Neural crest cell (in vitro differentiated cells): ENCODE results near the gene ZNF688. TPM values are rescaled to one million over a fixed set of nuclear protein-coding genes. Genes with fewer than 3 reads are reported as not detected.

Source experiments
- DNase-seq: peaks from one replicate; pipeline ENCODE4 v3.0.0; 2021; ENCODE audit warnings: low read depth, mixed read lengths, low spot score
- H3K27ac Mint-ChIP-seq: one replicate; pipeline ENCODE4 v1.8.0; 2021; ENCODE audit warnings: mild to moderate bottlenecking, mixed read lengths; ENCODE audit not compliant: unreplicated experiment
- H3K27me3 Mint-ChIP-seq: 2 replicates; pipeline ENCODE4 v1.8.0; 2021; ENCODE audit warnings: low read depth, mild to moderate bottlenecking, mixed read lengths
- H3K36me3 Mint-ChIP-seq: 2 replicates; pipeline ENCODE4 v1.8.0; 2021; ENCODE audit warnings: low read depth, mild to moderate bottlenecking, mixed read lengths
- H3K4me1 Mint-ChIP-seq: 2 replicates; pipeline ENCODE4 v1.8.0; 2021; ENCODE audit warnings: mixed read lengths
- H3K4me3 Mint-ChIP-seq: one replicate; pipeline ENCODE4 v1.8.0; 2021; ENCODE audit warnings: mild to moderate bottlenecking, mixed read lengths
- H3K9me3 Mint-ChIP-seq: 2 replicates; pipeline ENCODE4 v1.8.0; 2021; ENCODE audit warnings: mixed read lengths
- CTCF ChIP-seq: fragments of 200-600 bp; sonication (generic); conservative IDR thresholded peaks from 2 replicates; pipeline ENCODE4 v1.5.0; 2021; ENCODE audit warnings: antibody characterized with exemption, mild to moderate bottlenecking
- total RNA-seq: library from RNA; stranded (reverse); gene quantifications from 2 replicates; pipeline ENCODE4 v1.2.1, GENCODE V29; 2021

The ZNF688 gene
- total RNA-seq, 1 donor from 2014 or later = 13.4 TPM

- peaks cover 10% of the 10 kb centered on the region for H3K36me3 Mint-ChIP-seq
- peak; percentile 21 for TF ChIP-seq CTCF
- H3K27ac Mint-ChIP-seq = peak within 1 kb of the TSS; percentile 97
- H3K4me3 Mint-ChIP-seq = peak within 1 kb of the TSS; percentile 97
- no peaks in the 10 kb centered on the region for H3K27me3 Mint-ChIP-seq
- peaks cover 2% of the 10 kb centered on the region for H3K9me3 Mint-ChIP-seq
- peaks cover 12% of the 10 kb centered on the region for H3K4me1 Mint-ChIP-seq
- DNase-seq = peak; percentile 96
Measured at GRCh38 chr16:30609926-30610839, 38.7 kb upstream of the ZNF688 start, which contains the start of gene ZNF689. Gene ZNF689, minus strand, starts transcription at chr16:30610389. Its CDS starts 348 bp downstream, at chr16:30610041.

- Mint-ChIP-seq H3K9me3 (peaks cover 2% of the 10 kb centered on the region), H3K36me3 (peaks cover 13% of the 10 kb centered on the region), H3K4me1 (peaks cover 12% of the 10 kb centered on the region), H3K27ac (peak overlapping the region; percentile 92), H3K4me3 (peak overlapping the region; percentile 97), H3K27me3 (no peaks in the 10 kb centered on the region)
- TF ChIP-seq CTCF = no peak
- DNase-seq = peak; percentile 23
Measured at GRCh38 chr16:30609002-30609925, 37.8 kb upstream of the ZNF688 start.

GRCh38 chr16:30606004-30606403, 34.5 kb upstream of the ZNF688 start:
- Mint-ChIP-seq H3K4me1 (peaks cover 12% of the 10 kb centered on the region), H3K9me3 (peaks cover 2% of the 10 kb centered on the region), H3K27me3 (no peaks in the 10 kb centered on the region), H3K4me3 (no peak overlapping the region), H3K27ac (no peak overlapping the region), H3K36me3 (peaks cover 27% of the 10 kb centered on the region)
- TF ChIP-seq CTCF = no peak
- no peak for DNase-seq

- no peak for TF ChIP-seq CTCF
- no peak for DNase-seq
- Mint-ChIP-seq H3K27me3 (no peaks in the 10 kb centered on the region), H3K27ac (no peak overlapping the region), H3K4me1 (peaks cover 6% of the 10 kb centered on the region), H3K4me3 (peak overlapping the region; percentile 56), H3K9me3 (no peaks in the 10 kb centered on the region), H3K36me3 (peaks cover 27% of the 10 kb centered on the region)
Measured at GRCh38 chr16:30605158-30605557, 33.6 kb upstream of the ZNF688 start.

GRCh38 chr16:30604316-30604947, 32.9 kb upstream of the ZNF688 start:
- no peak for TF ChIP-seq CTCF
- Mint-ChIP-seq H3K9me3 (no peaks in the 10 kb centered on the region), H3K4me3 (peak overlapping the region; percentile 56), H3K27me3 (no peaks in the 10 kb centered on the region), H3K36me3 (peaks cover 26% of the 10 kb centered on the region), H3K4me1 (peaks cover 5% of the 10 kb centered on the region), H3K27ac (no peak overlapping the region)
- DNase-seq = no peak
